Measurements from ENCODE around the gene SUGCT. TPM values are rescaled to one million over a fixed set of nuclear protein-coding genes. Genes with fewer than 3 reads are reported as not detected.
"Not testable (repeated sequence)": the region's sequence is repeated elsewhere in the genome, so short reads cannot be mapped to it uniquely, and the experiment has no call there.

Gene SUGCT
- total RNA-seq, 4 donors from 2014 or later: 7.8 to 15.0 (median 12.8) TPM

DNA sequence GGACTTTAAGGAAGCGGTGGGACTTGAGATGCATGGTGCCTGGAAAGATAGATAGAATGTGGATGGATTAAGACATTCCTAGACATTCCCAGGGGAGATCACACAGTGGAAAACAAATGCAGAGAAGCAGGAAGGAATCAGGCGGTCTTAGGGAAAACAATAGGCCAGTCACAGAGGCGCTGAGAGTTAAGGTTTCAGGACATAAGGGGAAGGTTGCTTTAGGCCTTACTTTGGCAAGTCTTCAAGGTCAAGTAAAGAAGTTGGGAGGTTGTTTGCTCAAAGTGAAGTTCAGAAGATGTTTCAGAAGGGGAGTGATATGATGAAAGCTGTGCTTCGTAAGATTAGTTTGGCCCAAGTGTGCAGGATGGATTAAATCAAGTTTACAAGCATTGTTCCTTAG, 109.4 kb downstream of the SUGCT start:
- no peaks in the 10 kb centered on the region for H3K4me1 ChIP-seq
- no peaks in the 10 kb centered on the region for H3K36me3 ChIP-seq
- DNase-seq (ENCODE audit: extremely low spot score): no peak
- H3K9me3 ChIP-seq: no peaks in the 10 kb centered on the region
- intact Hi-C loops (cut with DNase I): no loop called here
- H3K27ac ChIP-seq (replicated peaks in 1 of 4): no peak overlapping the region
- no peak for TF ChIP-seq POLR2A (IDR thresholded peaks at IDR 0.05; ENCODE audit: low read depth)
- no peak for TF ChIP-seq POLR2AphosphoS5 (IDR thresholded peaks at IDR 0.05)
- TF ChIP-seq, protein P1, sequence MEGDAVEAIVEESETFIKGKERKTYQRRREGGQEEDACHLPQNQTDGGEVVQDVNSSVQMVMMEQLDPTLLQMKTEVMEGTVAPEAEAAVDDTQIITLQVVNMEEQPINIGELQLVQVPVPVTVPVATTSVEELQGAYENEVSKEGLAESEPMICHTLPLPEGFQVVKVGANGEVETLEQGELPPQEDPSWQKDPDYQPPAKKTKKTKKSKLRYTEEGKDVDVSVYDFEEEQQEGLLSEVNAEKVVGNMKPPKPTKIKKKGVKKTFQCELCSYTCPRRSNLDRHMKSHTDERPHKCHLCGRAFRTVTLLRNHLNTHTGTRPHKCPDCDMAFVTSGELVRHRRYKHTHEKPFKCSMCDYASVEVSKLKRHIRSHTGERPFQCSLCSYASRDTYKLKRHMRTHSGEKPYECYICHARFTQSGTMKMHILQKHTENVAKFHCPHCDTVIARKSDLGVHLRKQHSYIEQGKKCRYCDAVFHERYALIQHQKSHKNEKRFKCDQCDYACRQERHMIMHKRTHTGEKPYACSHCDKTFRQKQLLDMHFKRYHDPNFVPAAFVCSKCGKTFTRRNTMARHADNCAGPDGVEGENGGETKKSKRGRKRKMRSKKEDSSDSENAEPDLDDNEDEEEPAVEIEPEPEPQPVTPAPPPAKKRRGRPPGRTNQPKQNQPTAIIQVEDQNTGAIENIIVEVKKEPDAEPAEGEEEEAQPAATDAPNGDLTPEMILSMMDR (IDR thresholded peaks at IDR 0.05): no peak
- no peak for TF ChIP-seq EP300 (IDR thresholded peaks at IDR 0.05)
- H3K4me3 ChIP-seq: no peak overlapping the region
- WGBS: 82% methylated on average over 4 of the region's 4 CpGs
- no peaks in the 10 kb centered on the region for H3K27me3 ChIP-seq

DNA sequence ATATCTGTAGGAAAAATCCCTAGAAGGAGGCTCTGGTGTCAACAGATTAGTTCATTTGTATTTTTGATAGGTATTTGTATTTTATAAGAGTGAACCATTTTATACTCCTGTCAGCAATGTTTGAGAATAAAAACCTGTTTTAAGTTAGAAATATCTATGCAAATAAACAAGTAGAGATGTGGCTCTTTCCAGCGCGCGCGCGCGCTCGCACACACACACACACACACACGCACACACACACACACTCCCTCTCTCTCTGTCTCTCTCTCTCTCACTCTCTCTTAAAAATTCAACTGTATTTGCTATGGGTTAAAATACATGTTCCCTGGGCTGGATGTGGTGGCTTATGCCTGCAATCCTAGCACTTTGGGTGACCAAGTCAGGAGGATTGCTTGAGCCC, 113.9 kb downstream of the SUGCT start:
- no peaks in the 10 kb centered on the region for H3K4me1 ChIP-seq
- H3K9me3 ChIP-seq: no peaks in the 10 kb centered on the region
- H3K36me3 ChIP-seq: no peaks in the 10 kb centered on the region
- no peak overlapping the region for H3K27ac ChIP-seq (replicated peaks in 1 of 4)
- TF ChIP-seq, protein P1 (IDR thresholded peaks at IDR 0.05): no peak
- TF ChIP-seq EP300 (IDR thresholded peaks at IDR 0.05): no peak
- TF ChIP-seq POLR2A (IDR thresholded peaks at IDR 0.05; ENCODE audit: low read depth): no peak
- no peak for TF ChIP-seq POLR2AphosphoS5 (IDR thresholded peaks at IDR 0.05)
- no peaks in the 10 kb centered on the region for H3K27me3 ChIP-seq
- WGBS: 77% methylated on average over 8 of the region's 8 CpGs
- intact Hi-C loops (cut with DNase I): no loop called here
- no peak for DNase-seq (ENCODE audit: extremely low spot score)
- H3K4me3 ChIP-seq: no peak overlapping the region

DNA sequence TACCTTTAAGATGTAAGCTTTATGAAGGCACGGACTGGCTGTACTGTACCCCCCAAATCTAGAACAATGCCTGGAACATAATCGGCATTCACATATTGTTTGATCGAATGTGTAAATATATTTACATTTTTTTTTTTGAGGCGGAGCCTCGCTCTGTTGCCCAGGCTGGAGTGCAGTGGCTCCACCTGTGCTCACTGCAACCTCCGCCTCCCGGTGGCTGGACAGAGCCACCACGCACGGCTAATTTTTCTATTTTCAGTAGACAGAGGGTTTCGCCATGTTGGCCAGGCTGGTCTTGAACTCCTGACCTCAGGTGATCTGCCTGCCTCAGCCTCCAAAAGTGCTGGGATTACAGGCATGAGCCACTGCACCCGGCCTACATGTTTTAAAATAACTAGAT, 118.6 kb downstream of the SUGCT start:
- intact Hi-C loops (cut with DNase I); H3K36me3 ChIP-seq: not testable (repeated sequence)

DNA sequence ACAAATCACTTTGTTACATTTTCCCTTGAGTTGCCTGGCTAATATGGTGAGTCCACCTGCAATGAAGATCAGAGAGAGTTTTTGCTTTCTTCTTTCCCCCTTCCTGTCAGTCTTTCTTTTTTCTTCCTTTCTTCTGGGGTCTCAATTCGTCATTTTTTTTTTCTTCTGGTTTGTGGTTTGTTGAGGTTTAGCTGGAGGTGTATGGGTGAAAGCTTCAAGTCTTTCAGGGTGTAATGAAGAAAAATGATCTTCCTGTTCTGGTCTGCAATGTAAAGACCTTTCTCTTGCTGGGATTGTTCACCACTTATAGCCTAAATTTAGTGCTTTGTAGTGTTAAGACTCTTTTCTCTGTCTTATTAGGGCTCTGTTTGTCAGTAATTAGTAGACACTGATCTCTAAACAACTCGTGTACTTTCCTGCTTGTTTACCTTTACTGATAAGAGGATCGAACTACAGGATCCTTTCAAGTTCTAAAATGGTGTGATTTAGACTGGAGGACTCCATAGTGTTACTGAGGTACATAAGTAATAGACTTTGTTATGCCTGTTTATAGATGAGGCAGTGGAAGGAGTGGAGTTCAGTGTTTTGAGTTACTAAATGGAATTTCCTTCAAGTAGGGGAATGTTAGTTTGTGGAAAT, 129.1 kb downstream of the SUGCT start:
- no peak for TF ChIP-seq EP300 (IDR thresholded peaks at IDR 0.05)
- TF ChIP-seq POLR2A (IDR thresholded peaks at IDR 0.05; ENCODE audit: low read depth): no peak
- no peak for TF ChIP-seq POLR2AphosphoS5 (IDR thresholded peaks at IDR 0.05)
- TF ChIP-seq, protein P1 (IDR thresholded peaks at IDR 0.05): no peak
- Histone ChIP-seq H3K36me3 (no peaks in the 10 kb centered on the region), H3K27me3 (no peaks in the 10 kb centered on the region), H3K27ac (replicated peaks in 1 of 4) (no peak overlapping the region), H3K9me3 (no peaks in the 10 kb centered on the region), H3K4me3 (no peak overlapping the region), H3K4me1 (no peaks in the 10 kb centered on the region)
- WGBS: 50% methylated on average over 3 of the region's 3 CpGs
- no peak for DNase-seq (ENCODE audit: extremely low spot score)
- intact Hi-C loops (cut with DNase I): no loop called here

More for the DNA sequence above, 118.6 kb downstream of the SUGCT start:
- not testable (repeated sequence) for H3K4me3 ChIP-seq; H3K27ac ChIP-seq (replicated peaks in 1 of 4); H3K4me1 ChIP-seq; H3K27me3 ChIP-seq; DNase-seq (ENCODE audit: extremely low spot score); H3K9me3 ChIP-seq
- 96% methylated on average over 11 of the region's 11 CpGs for WGBS

DNA sequence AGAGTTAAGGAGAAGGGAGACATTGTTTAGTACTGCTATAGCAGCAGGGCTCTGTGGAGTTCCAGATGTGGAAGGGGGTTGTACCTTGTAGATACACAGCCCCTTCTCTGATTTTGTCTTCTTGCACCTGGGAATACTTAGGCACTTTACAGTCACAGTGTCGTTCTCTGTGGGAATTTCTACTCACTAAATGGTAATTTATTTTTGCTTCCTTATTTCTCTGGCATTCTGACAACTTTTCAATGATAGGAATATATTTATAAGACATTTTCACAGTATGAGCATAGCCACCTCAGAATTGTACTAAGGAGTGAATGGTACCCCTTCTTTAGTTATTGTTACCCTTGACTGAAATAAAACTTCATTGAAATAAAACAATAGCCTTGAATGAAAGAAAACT, 132.8 kb downstream of the SUGCT start:
- WGBS: 54% methylated on average over 1 of the region's 1 CpG
- intact Hi-C loops (cut with DNase I): no loop called here
- TF ChIP-seq, protein P1 (IDR thresholded peaks at IDR 0.05): no peak
- no peak for TF ChIP-seq POLR2A (IDR thresholded peaks at IDR 0.05; ENCODE audit: low read depth)
- TF ChIP-seq EP300 (IDR thresholded peaks at IDR 0.05): no peak
- TF ChIP-seq POLR2AphosphoS5 (IDR thresholded peaks at IDR 0.05): no peak
- Histone ChIP-seq H3K9me3 (no peaks in the 10 kb centered on the region), H3K27me3 (no peaks in the 10 kb centered on the region), H3K4me3 (no peak overlapping the region), H3K27ac (replicated peaks in 1 of 4) (no peak overlapping the region), H3K4me1 (no peaks in the 10 kb centered on the region), H3K36me3 (no peaks in the 10 kb centered on the region)
- no peak for DNase-seq (ENCODE audit: extremely low spot score)

DNA sequence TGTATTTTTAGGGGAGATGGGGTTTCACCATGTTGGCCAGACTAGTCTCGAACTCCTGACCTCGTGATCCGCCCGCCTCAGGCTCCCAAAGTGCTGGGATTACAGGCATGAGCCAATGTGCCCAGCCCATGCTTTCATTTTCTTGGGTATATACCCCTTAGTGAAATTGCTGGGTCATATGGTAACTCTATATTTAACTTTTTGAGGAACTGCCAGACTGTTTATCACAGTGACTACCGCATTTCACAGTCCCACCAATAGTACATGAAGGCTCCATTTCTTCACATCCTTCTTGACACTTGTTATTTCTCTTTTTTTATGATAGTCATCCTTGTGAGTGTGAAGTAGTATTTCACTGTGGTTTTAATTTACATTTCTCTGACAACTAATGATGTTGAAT, 134.0 kb downstream of the SUGCT start:
- intact Hi-C loops (cut with DNase I); H3K27ac ChIP-seq (replicated peaks in 1 of 4); H3K4me1 ChIP-seq; H3K36me3 ChIP-seq; H3K9me3 ChIP-seq; H3K27me3 ChIP-seq; H3K4me3 ChIP-seq; DNase-seq (ENCODE audit: extremely low spot score): not testable (repeated sequence)
- WGBS: 96% methylated on average over 5 of the region's 5 CpGs

All from esophagus muscularis mucosa (tissue), 4 donors.